Measurements from ENCODE around the gene TUBB3.
"Not testable (repeated sequence)": the region's sequence is repeated elsewhere in the genome, so short reads cannot be mapped to it uniquely, and the experiment has no call there.

DNA sequence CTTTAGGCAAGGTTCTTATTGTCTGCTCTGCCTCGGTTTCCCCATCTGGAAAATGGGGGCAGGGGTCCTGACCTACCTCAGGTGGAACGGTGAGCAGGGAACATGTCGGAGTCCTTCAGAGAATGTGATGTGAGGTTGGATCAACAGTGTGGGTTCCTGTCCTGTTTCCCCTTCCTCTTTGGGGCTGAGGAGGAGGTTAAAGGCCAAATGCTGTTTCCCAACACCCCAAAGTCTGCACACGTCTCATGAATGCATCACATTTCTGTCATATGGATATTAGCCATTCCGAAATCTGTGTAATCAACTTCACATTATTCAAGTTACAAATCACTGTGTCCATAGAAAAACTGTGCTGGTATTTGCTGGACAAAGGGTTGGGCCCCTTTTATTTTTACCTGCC is 44.3 kb downstream of the TUBB3 start:
- not testable (repeated sequence) for TF ChIP-seq CTCF (IDR thresholded peaks at IDR 0.05 in 8 of 11, conservative IDR thresholded peaks at IDR 0.05 in 3 of 11); POLR2AphosphoS5 (IDR thresholded peaks at IDR 0.05)
